IMR-90 (cell line): ENCODE results near the gene SBF2. TPM values are rescaled to one million over a fixed set of nuclear protein-coding genes. Genes with fewer than 3 reads are reported as not detected.
A peak's percentile ranks its signal among the peaks of the same experiment; 100 is the strongest.

Experiments
- ATAC-seq: fragments of 200-7000 bp; cut with Tn5 transposase; 2 replicates; pipeline ENCODE4 v1.9.1; 2020; ENCODE audit warnings: low read depth, mild to moderate bottlenecking, moderate library complexity
- BruUV-seq: library from RNA; stranded (reverse); fragments of 400-500 nt; replicated peaks from 2 replicates; lab custom pipeline; 2021; lab: Mats Ljungman, UMichigan
- CTCF ChIA-PET: fragments of 300-600 bp; formaldehyde crosslinking; extraction: SDS; loops from one replicate; lab custom pipeline; 2021; ENCODE audit warnings: antibody characterized with exemption; lab: Yijun Ruan, JAX
- POLR2A ChIA-PET: fragments of 300-600 bp; sonication (Branson Sonifier 250); formaldehyde crosslinking; loops from one replicate; lab custom pipeline; 2022; ENCODE audit warnings: antibody characterized with exemption; ENCODE audit not compliant: unreplicated experiment; lab: Charles Lee
- DNase-seq: peaks from one replicate; pipeline ENCODE4 v3.0.0; 2013
- H2AFZ ChIP-seq: replicated peaks from 2 replicates; pipeline ENCODE3; 2013; ENCODE audit warnings: low read length, mild to moderate bottlenecking; ENCODE audit not compliant: poor library complexity
- H2AK5ac ChIP-seq: 2 replicates; pipeline ENCODE4 v1.6.1; 2013; ENCODE audit warnings: low read depth, low read length, inconsistent platforms
- H2AK9ac ChIP-seq: replicated peaks from 2 replicates; pipeline ENCODE3; 2013; ENCODE audit warnings: mild to moderate bottlenecking, low read depth, low read length, moderate library complexity; ENCODE audit not compliant: poor library complexity
- H2BK120ac ChIP-seq: 2 replicates; pipeline ENCODE4 v1.6.1; 2013; ENCODE audit warnings: low read depth, low read length, inconsistent platforms
- H2BK15ac ChIP-seq: 3 replicates; pipeline ENCODE4 v1.6.1; 2013; ENCODE audit warnings: low read depth, low read length, inconsistent platforms
- H2BK20ac ChIP-seq: 2 replicates; pipeline ENCODE4 v1.6.1; 2013; ENCODE audit warnings: low read depth, mild to moderate bottlenecking, inconsistent platforms, low read length, moderate library complexity
- H2BK5ac ChIP-seq: 2 replicates; pipeline ENCODE4 v1.6.1; 2013; ENCODE audit warnings: mild to moderate bottlenecking, low read depth, low read length, inconsistent platforms; ENCODE audit not compliant: poor library complexity, severe bottlenecking
- H3K14ac ChIP-seq: replicated peaks from 2 replicates; pipeline ENCODE4 v1.6.1; 2013; ENCODE audit warnings: low read depth, low read length, inconsistent platforms
- H3K18ac ChIP-seq: 2 replicates; pipeline ENCODE4 v1.6.1; 2013; ENCODE audit warnings: low read depth, low read length, control low read depth
- H3K23ac ChIP-seq: 2 replicates; pipeline ENCODE4 v1.6.1; 2013; ENCODE audit warnings: low read depth, low read length, inconsistent platforms
- H3K27ac ChIP-seq: 2 replicates; pipeline ENCODE4 v1.5.1; 2013; ENCODE audit warnings: mild to moderate bottlenecking, control low read depth, low read length; ENCODE audit not compliant: insufficient read depth
- H3K27me3 ChIP-seq: 2 replicates; pipeline ENCODE4 v1.6.1; 2013; ENCODE audit warnings: low read length; ENCODE audit not compliant: control insufficient read depth, insufficient read depth
- H3K36me3 ChIP-seq: 2 replicates; pipeline ENCODE4 v1.6.1; 2013; ENCODE audit warnings: low read length, mixed read lengths; ENCODE audit not compliant: control insufficient read depth, insufficient read depth
- H3K4ac ChIP-seq: 2 replicates; pipeline ENCODE4 v1.6.1; 2013; ENCODE audit warnings: low read depth, low read length, inconsistent platforms
- H3K4me1 ChIP-seq: 2 replicates; pipeline ENCODE4 v1.6.1; 2013; ENCODE audit warnings: low read length, mixed read lengths; ENCODE audit not compliant: control insufficient read depth, insufficient read depth
- H3K4me2 ChIP-seq: 2 replicates; pipeline ENCODE4 v1.6.1; 2013; ENCODE audit warnings: low read depth, mild to moderate bottlenecking, control low read depth, low read length, moderate library complexity
- H3K4me3 ChIP-seq: 2 replicates; pipeline ENCODE4 v1.5.1; 2013; ENCODE audit warnings: low read depth, mild to moderate bottlenecking, control low read depth, low read length, moderate library complexity; ENCODE audit not compliant: insufficient read depth
- H3K56ac ChIP-seq: 2 replicates; pipeline ENCODE4 v1.6.1; 2013; ENCODE audit warnings: low read length, inconsistent platforms; ENCODE audit not compliant: insufficient read depth; ENCODE audit errors: extremely low read depth
- H3K79me1 ChIP-seq, 2 experiments: 2 replicates each; pipeline ENCODE4 v1.6.1; 2013; ENCODE audit warnings: low read length in 2 of 2, inconsistent platforms in 1 of 2, low read depth in 1 of 2
- H3K9ac ChIP-seq: 2 replicates; pipeline ENCODE4 v1.6.1; 2013; ENCODE audit warnings: low read depth, low read length, control low read depth
- H3K9me1 ChIP-seq: 2 replicates; pipeline ENCODE4 v1.6.1; 2013; ENCODE audit warnings: low read length, inconsistent platforms; ENCODE audit not compliant: insufficient read depth
- H3K9me3 ChIP-seq: 2 replicates; pipeline ENCODE4 v1.6.1; 2013; ENCODE audit warnings: low read length; ENCODE audit not compliant: control insufficient read depth, insufficient read depth
- H4K20me1 ChIP-seq: 2 replicates; pipeline ENCODE4 v1.6.1; 2013; ENCODE audit warnings: low read length, inconsistent platforms; ENCODE audit not compliant: insufficient read depth
- H4K5ac ChIP-seq: 2 replicates; pipeline ENCODE4 v1.6.1; 2013; ENCODE audit warnings: mild to moderate bottlenecking, low read depth, low read length, control low read depth
- H4K8ac ChIP-seq, 2 experiments: 2 replicates each; pipeline ENCODE4 v1.6.1; 2013; ENCODE audit warnings: low read depth in 2 of 2, low read length in 2 of 2, control low read depth in 1 of 2, inconsistent platforms in 1 of 2
- H4K91ac ChIP-seq: 2 replicates; pipeline ENCODE4 v1.6.1; 2013; ENCODE audit warnings: low read depth, low read length, inconsistent platforms; ENCODE audit not compliant: insufficient read depth
- BHLHE40 ChIP-seq: fragments of 150-350 bp; IDR thresholded peaks from 2 replicates; pipeline ENCODE4 v1.6.1; 2016; ENCODE audit warnings: mild to moderate bottlenecking, low read depth, low read length
- FOS ChIP-seq: fragments of 150-350 bp; IDR thresholded peaks from 2 replicates; pipeline ENCODE4 v1.6.1; 2016; ENCODE audit warnings: low read depth, low read length
- POLR2A ChIP-seq: IDR thresholded peaks from 2 replicates; pipeline ENCODE4 v1.6.1; 2012; ENCODE audit warnings: mild to moderate bottlenecking, low read depth, low read length
- RCOR1 ChIP-seq: IDR thresholded peaks from 2 replicates; pipeline ENCODE4 v1.6.1; 2012; ENCODE audit warnings: mild to moderate bottlenecking, low read length, improper control_type of control experiment; ENCODE audit not compliant: insufficient replicate concordance
- RFX5 ChIP-seq: IDR thresholded peaks from 2 replicates; pipeline ENCODE4 v1.8.0; 2012; ENCODE audit warnings: low read depth, mild to moderate bottlenecking, low read length, moderate library complexity
- WGBS, 2 experiments: methylation state at CpG; one replicate each; pipeline versions ENCODE4 v1.1.5 to v1.1.7; 2013; ENCODE audit warnings: missing lambda C conversion rate in 2 of 2; ENCODE audit not compliant: insufficient read length in 1 of 2; ENCODE audit errors: extremely low coverage in 2 of 2; 5-methylcytosine and 5-hydroxymethylcytosine counted together
- dilution Hi-C: fragments of 300-500 bp; cut with HindIII; formaldehyde crosslinking; loops from one replicate; pipeline ENCODE4 v1.14.3; 2018; ENCODE audit warnings: low sequenced_read_pairs; ENCODE audit not compliant: unreplicated experiment
- in situ Hi-C: fragments of 300-500 bp; cut with MboI; formaldehyde crosslinking; loops from 3 replicates; pipeline ENCODE4 v1.14.3; 2019; ENCODE audit warnings: low sequenced_read_pairs, inconsistent platforms, mixed read lengths
- intact Hi-C: fragments of 100-400 bp; cut with micrococcal nuclease; formaldehyde crosslinking; loops from 2 replicates; pipeline ENCODE4 v1.10.0; 2022
- polyA plus RNA-seq, 3 experiments: library from polyadenylated mRNA; depleted of rRNA; stranded (reverse); fragments of >200 nt; gene quantifications; 2 replicates each; pipeline ENCODE4 v1.2.3, GENCODE V29; 2012; ENCODE audit warnings: low replicate concordance in 1 of 3
- total RNA-seq: library from RNA; depleted of rRNA; stranded (reverse); fragments of >200 nt; gene quantifications from 2 replicates; pipeline ENCODE4 v1.2.3, GENCODE V29; 2012
- TF ChIP-seq, protein P1 (sequence below): conservative IDR thresholded peaks from 2 replicates; pipeline ENCODE4 v1.5.1; 2012; ENCODE audit warnings: mild to moderate bottlenecking, low read depth, low read length, improper control_type of control experiment

SBF2 gene
- total and polyA plus RNA-seq, 2 of the 4 experiments (the other 2 are of a cell fraction) = 23.8 to 51.8 TPM

DNA sequence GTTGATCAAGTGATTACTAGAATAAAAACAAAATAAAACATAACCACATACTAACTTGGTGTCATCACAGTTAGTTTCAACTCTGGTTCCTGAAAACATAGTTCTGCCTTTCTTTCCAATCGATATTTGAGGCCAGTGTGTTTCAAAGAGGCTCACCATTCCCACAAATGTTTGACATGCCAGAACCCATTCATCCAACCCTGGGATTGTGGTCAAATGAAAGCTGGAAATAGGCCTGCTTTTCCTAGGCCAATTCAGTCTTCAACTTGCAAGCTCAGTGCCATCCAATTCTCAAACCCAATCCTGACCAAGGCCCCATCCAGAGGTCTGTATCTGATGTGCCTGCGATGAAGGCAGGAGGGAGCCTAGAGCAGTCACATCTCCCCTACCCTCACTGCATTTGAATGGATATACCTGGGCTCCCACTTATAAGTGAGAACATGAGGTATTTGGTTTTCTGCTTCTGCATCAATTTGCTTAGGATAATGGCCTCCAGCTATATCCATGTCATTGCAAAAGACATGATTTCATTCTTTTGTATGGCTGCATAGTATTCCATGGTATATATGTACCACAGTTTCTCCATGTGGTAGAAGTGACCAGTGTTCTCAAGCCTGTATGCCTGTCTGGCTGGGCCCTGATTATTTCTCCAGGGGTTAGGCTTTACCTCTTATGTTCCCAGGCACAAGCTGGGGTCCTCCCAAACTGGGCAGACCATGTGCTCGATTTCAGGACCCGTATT lies 486.9 kb downstream of the SBF2 start:
- H3K9me1 ChIP-seq = no peaks in the 10 kb centered on the region; the same call in 1 of the 2 replicates
- peaks cover 11% of the 10 kb centered on the region for H3K4me1 ChIP-seq
- H3K56ac ChIP-seq = no peak overlapping the region
- no peak overlapping the region; the same call in 2 of the 3 replicates for H2BK15ac ChIP-seq
- peak overlapping the region; percentile 47; the same call in 1 of the 2 replicates for H4K91ac ChIP-seq
- no peak overlapping the region for H3K9ac ChIP-seq
- peak overlapping the region; percentile 24; the same call in 1 of the 2 replicates for H3K18ac ChIP-seq
- peak overlapping the region; percentile 7; the same call in 1 of the 2 replicates for H2AK5ac ChIP-seq
- ATAC-seq (no peak), DNase-seq (no peak)
- no peak overlapping the region for H2AK9ac ChIP-seq
- H4K20me1 ChIP-seq = no peaks in the 10 kb centered on the region
- ChIA-PET CTCF (interaction anchor here (1.5 kb wide), 1 partner anchor 13 kb away, joined by 4 read pairs; no protein-coding TSS in a partner anchor), POLR2A (no interaction called here)
- TF ChIP-seq RCOR1 (no peak), FOS (no peak), POLR2A (no peak), RFX5 (no peak), BHLHE40 (no peak)
- TF ChIP-seq, protein P1, sequence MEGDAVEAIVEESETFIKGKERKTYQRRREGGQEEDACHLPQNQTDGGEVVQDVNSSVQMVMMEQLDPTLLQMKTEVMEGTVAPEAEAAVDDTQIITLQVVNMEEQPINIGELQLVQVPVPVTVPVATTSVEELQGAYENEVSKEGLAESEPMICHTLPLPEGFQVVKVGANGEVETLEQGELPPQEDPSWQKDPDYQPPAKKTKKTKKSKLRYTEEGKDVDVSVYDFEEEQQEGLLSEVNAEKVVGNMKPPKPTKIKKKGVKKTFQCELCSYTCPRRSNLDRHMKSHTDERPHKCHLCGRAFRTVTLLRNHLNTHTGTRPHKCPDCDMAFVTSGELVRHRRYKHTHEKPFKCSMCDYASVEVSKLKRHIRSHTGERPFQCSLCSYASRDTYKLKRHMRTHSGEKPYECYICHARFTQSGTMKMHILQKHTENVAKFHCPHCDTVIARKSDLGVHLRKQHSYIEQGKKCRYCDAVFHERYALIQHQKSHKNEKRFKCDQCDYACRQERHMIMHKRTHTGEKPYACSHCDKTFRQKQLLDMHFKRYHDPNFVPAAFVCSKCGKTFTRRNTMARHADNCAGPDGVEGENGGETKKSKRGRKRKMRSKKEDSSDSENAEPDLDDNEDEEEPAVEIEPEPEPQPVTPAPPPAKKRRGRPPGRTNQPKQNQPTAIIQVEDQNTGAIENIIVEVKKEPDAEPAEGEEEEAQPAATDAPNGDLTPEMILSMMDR = no peak
- H3K4ac ChIP-seq = no peak overlapping the region; the same call in 1 of the 2 replicates
- H3K36me3 ChIP-seq = peaks cover 21% of the 10 kb centered on the region
- dilution Hi-C loops (no loop called here), intact Hi-C loops (no loop called here), in situ Hi-C loops (no loop called here)
- H3K79me1 ChIP-seq = peaks cover 0 to 7% of the 10 kb centered on the region in 2 experiments; a peak in 1 of 4 replicates
- no peak overlapping the region for H3K4me2 ChIP-seq
- peak overlapping the region; percentile 26; the same call in 1 of the 2 replicates for H2BK20ac ChIP-seq
- 0 out of 2 replicates have a peak overlapping the region, but pooled peaks have one; percentile 31 for H3K14ac ChIP-seq
- H3K27ac ChIP-seq = no peak overlapping the region
- no peak overlapping the region for H3K4me3 ChIP-seq
- 0 out of 4 replicates have a peak overlapping the region, but pooled peaks of 1 of the 2 experiments have one; percentile 7 for H4K8ac ChIP-seq
- no peaks in the 10 kb centered on the region for H3K27me3 ChIP-seq
- WGBS, 2 experiments = no CpG with 5 or more reads among the region's 4 CpGs
- H2BK5ac ChIP-seq = no peak overlapping the region
- BruUV-seq = no TSS peak
- H2AFZ ChIP-seq = no peak overlapping the region
- peak overlapping the region; percentile 61; the same call in 1 of the 2 replicates for H2BK120ac ChIP-seq
- H4K5ac ChIP-seq = peak overlapping the region; percentile 56; the same call in 1 of the 2 replicates
- H3K23ac ChIP-seq = no peak overlapping the region
- H3K9me3 ChIP-seq = peaks cover 2% of the 10 kb centered on the region; the same call in 1 of the 2 replicates
